Measurements from ENCODE around the gene TENM4.

DNA sequence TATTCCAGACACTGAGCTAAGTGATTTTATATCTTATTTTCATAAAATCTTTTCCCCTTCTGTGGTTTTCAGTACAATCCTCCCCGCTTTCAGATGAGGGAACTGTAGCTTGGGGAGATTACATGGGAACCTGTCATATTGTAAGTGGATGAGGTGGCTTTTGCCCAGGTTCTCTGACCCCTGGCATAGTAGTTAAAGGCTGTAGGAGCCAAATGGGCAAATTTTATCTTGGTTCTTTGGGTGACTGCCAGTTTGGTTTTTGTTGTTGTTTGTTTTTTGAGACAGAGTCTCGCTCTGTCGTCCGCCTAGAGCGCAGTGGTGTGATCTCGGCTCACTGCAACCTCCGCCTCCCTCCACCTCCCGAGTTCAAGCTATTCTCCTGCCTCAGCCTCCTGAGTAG, 454.5 kb downstream of the TENM4 start:
- TF ChIP-seq CTCF (IDR thresholded peaks at IDR 0.05), result no peak
- no peak for TF ChIP-seq POLR2A (IDR thresholded peaks at IDR 0.05)

Measured in uterus (tissue), 2 donors.